H1 (cell line): ENCODE data around the gene CANX.

Experiments used
- CREB1 ChIP-seq: IDR thresholded peaks from 2 replicates; pipeline ENCODE4 v1.6.1; 2012; ENCODE audit warnings: inconsistent platforms
- CTCF ChIP-seq, 3 experiments: IDR thresholded peaks; 1 replicate in 2 of 3; 2 replicates in 1 of 3; pipeline versions ENCODE4 v1.5.1 to v1.6.1; 2011; ENCODE audit warnings: low read length in 3 of 3, mild to moderate bottlenecking in 3 of 3, inconsistent platforms in 2 of 3, low read depth in 1 of 3, moderate library complexity in 1 of 3; ENCODE audit not compliant: insufficient read depth in 1 of 3; ENCODE audit errors: control extremely low read depth in 1 of 3
- EZH2 ChIP-seq: fragments of 200-600 bp; sonication (generic); IDR thresholded peaks from 2 replicates; pipeline ENCODE4 v1.7.1; 2012; ENCODE audit warnings: low read depth, mild to moderate bottlenecking, moderate library complexity, low read length, inconsistent platforms; ENCODE audit not compliant: severe bottlenecking
- JUND ChIP-seq: IDR thresholded peaks from 2 replicates; pipeline ENCODE4 v1.6.1; 2011; ENCODE audit warnings: mild to moderate bottlenecking, improper control_type of control experiment, low read length
- MAFK ChIP-seq: IDR thresholded peaks from 2 replicates; pipeline ENCODE4 v1.6.1; 2012; ENCODE audit warnings: low read depth, mild to moderate bottlenecking, improper control_type of control experiment, low read length
- MAX ChIP-seq: IDR thresholded peaks from 2 replicates; pipeline ENCODE4 v1.6.1; 2012; ENCODE audit warnings: inconsistent platforms
- NRF1 ChIP-seq: IDR thresholded peaks from 2 replicates; pipeline ENCODE4 v1.6.1; 2011; ENCODE audit warnings: mild to moderate bottlenecking, low read depth, low read length, improper control_type of control experiment
- POLR2A ChIP-seq, 2 experiments: IDR thresholded peaks; 1 replicate in 1 of 2; 2 replicates in 1 of 2; pipeline ENCODE4 v1.6.1; 2011; ENCODE audit warnings: low read depth in 2 of 2, low read length in 2 of 2, mild to moderate bottlenecking in 2 of 2; ENCODE audit errors: control extremely low read depth in 1 of 2
- POLR2AphosphoS5 ChIP-seq: IDR thresholded peaks from 2 replicates; pipeline ENCODE4 v1.6.1; 2011; ENCODE audit warnings: low read depth, low read length
- RFX5 ChIP-seq: IDR thresholded peaks from 2 replicates; pipeline ENCODE4 v1.6.1; 2011; ENCODE audit warnings: low read depth, low read length, improper control_type of control experiment, borderline replicate concordance
- SIX5 ChIP-seq: IDR thresholded peaks from 2 replicates; pipeline ENCODE4 v1.6.1; 2011; ENCODE audit warnings: mild to moderate bottlenecking, low read depth, low read length
- ZNF274 ChIP-seq: IDR thresholded peaks from 2 replicates; pipeline ENCODE4 v1.7.0; 2012; ENCODE audit warnings: low read length, borderline replicate concordance; ENCODE audit errors: extremely low read depth

GRCh38 chr5:179679014-179679674 lies 19.6 kb upstream of the CANX start:
- TF ChIP-seq MAFK (no peak), ZNF274 (no peak), CTCF (IDR thresholded peaks at IDR 0.05; ENCODE audit: control extremely low read depth in 1 of 3, insufficient read depth in 1 of 3, low read depth in 1 of 3, low read length in 3 of 3) (peak; percentile 46 to 75 (median 52)), POLR2AphosphoS5 (no peak), EZH2 (no peak), SIX5 (no peak), RFX5 (no peak), CREB1 (0 out of 2 replicates have a peak, but pooled peaks have one; percentile 11), NRF1 (no peak), JUND (no peak), POLR2A (IDR thresholded peaks at IDR 0.05; ENCODE audit: control extremely low read depth in 1 of 2, low read depth in 2 of 2, low read length in 2 of 2) (peak; percentile 42 to 45; a peak in 2 of 3 replicates), MAX (peak; percentile 96)
